WTC11 (cell line): ENCODE results near the gene ZNF33A. TPM values are rescaled to one million over a fixed set of nuclear protein-coding genes. Genes with fewer than 3 reads are reported as not detected.
A peak's percentile ranks its signal among the peaks of the same experiment; 100 is the strongest.
"Not testable (repeated sequence)": the region's sequence is repeated elsewhere in the genome, so short reads cannot be mapped to it uniquely, and the experiment has no call there.

Source experiments
- ATAC-seq: fragments of 200-7000 bp; cut with Tn5 transposase; 2 replicates; pipeline ENCODE4 v1.10.0; 2021; ENCODE audit warnings: mild to moderate bottlenecking, moderate library complexity
- CTCF ChIA-PET: fragments of 300-600 bp; sonication (Branson Sonifier 250); formaldehyde crosslinking; loops from one replicate; lab custom pipeline; 2021; ENCODE audit warnings: antibody characterized with exemption; lab: Charles Lee
- POLR2A ChIA-PET: fragments of 350-600 bp; sonication (Branson Sonifier 250); formaldehyde crosslinking; loops from one replicate; lab custom pipeline; 2021; ENCODE audit warnings: antibody characterized with exemption; lab: Charles Lee
- DNase-seq: peaks from one replicate; pipeline ENCODE4 v3.0.0; 2021; ENCODE audit warnings: low spot score
- H3K27ac Mint-ChIP-seq: 2 replicates; pipeline ENCODE4 v1.8.0; 2021; ENCODE audit warnings: mixed read lengths
- H3K27me3 Mint-ChIP-seq: 2 replicates; pipeline ENCODE4 v1.8.0; 2021; ENCODE audit warnings: low read depth, mild to moderate bottlenecking, moderate library complexity, mixed read lengths
- H3K36me3 Mint-ChIP-seq: 2 replicates; pipeline ENCODE4 v1.8.0; 2021; ENCODE audit warnings: mixed read lengths
- H3K4me1 Mint-ChIP-seq: 2 replicates; pipeline ENCODE4 v1.8.0; 2022; ENCODE audit warnings: mixed read lengths
- H3K4me3 Mint-ChIP-seq: 2 replicates; pipeline ENCODE4 v1.8.0; 2021; ENCODE audit warnings: mild to moderate bottlenecking, moderate library complexity, mixed read lengths
- H3K9me3 Mint-ChIP-seq: 2 replicates; pipeline ENCODE4 v1.8.0; 2021; ENCODE audit warnings: mixed read lengths
- CDX4 ChIP-seq: fragments of 250-450 bp; sonication (Bioruptor Pico); IDR thresholded peaks from 2 replicates; pipeline ENCODE4 v1.9.0; 2021; ENCODE audit warnings: moderate library complexity, mild to moderate bottlenecking, inconsistent platforms, borderline replicate concordance
- CTCF ChIP-seq: fragments of 200-600 bp; IDR thresholded peaks from 2 replicates; pipeline ENCODE4 v1.8.0; 2022; ENCODE audit warnings: antibody characterized with exemption
- ESRRA ChIP-seq: sonication (generic); formaldehyde crosslinking; IDR thresholded peaks from 2 replicates; pipeline ENCODE4 v1.8.1; 2022; ENCODE audit warnings: mild to moderate bottlenecking, missing genetic modification reagents, borderline replicate concordance
- FOXJ3 ChIP-seq: sonication (generic); formaldehyde crosslinking; IDR thresholded peaks from 2 replicates; pipeline ENCODE4 v1.9.0; 2021; ENCODE audit warnings: missing genetic modification reagents, mild to moderate bottlenecking, borderline replicate concordance
- FOXP1 ChIP-seq: sonication (generic); formaldehyde crosslinking; IDR thresholded peaks from 2 replicates; pipeline ENCODE4 v1.8.0; 2022; ENCODE audit warnings: missing genetic modification reagents, mild to moderate bottlenecking, moderate library complexity, borderline replicate concordance
- FOXP4 ChIP-seq: sonication (generic); formaldehyde crosslinking; IDR thresholded peaks from 2 replicates; pipeline ENCODE4 v1.8.0; 2022; ENCODE audit warnings: mild to moderate bottlenecking, missing genetic modification reagents
- HMGA2 ChIP-seq: fragments of 250-450 bp; sonication (Bioruptor Pico); IDR thresholded peaks from 2 replicates; pipeline ENCODE4 v1.4.0; 2021; ENCODE audit warnings: mild to moderate bottlenecking, moderate library complexity
- JUN ChIP-seq: sonication (generic); formaldehyde crosslinking; IDR thresholded peaks from 2 replicates; pipeline ENCODE4 v1.8.0; 2023; ENCODE audit warnings: mild to moderate bottlenecking, missing genetic modification reagents
- MYBL2 ChIP-seq: sonication (generic); formaldehyde crosslinking; IDR thresholded peaks from 2 replicates; pipeline ENCODE4 v1.8.1; 2023; ENCODE audit warnings: mild to moderate bottlenecking, moderate library complexity, missing genetic modification reagents
- TCF7 ChIP-seq: sonication (generic); formaldehyde crosslinking; IDR thresholded peaks from 2 replicates; pipeline ENCODE4 v1.8.0; 2022; ENCODE audit warnings: mild to moderate bottlenecking, low read depth, missing genetic modification reagents, moderate library complexity
- TEAD1 ChIP-seq: sonication (generic); formaldehyde crosslinking; IDR thresholded peaks from 2 replicates; pipeline ENCODE4 v1.8.0; 2022; ENCODE audit warnings: mild to moderate bottlenecking, missing genetic modification reagents
- ZMAT4 ChIP-seq: fragments of 250-450 bp; sonication (Bioruptor Pico); IDR thresholded peaks from 2 replicates; pipeline ENCODE4 v1.9.0; 2021; ENCODE audit warnings: mild to moderate bottlenecking
- ZNF121 ChIP-seq: sonication (generic); formaldehyde crosslinking; IDR thresholded peaks from 2 replicates; pipeline ENCODE4 v1.8.0; 2023; ENCODE audit warnings: missing genetic modification reagents
- ZNF317 ChIP-seq: sonication (generic); formaldehyde crosslinking; IDR thresholded peaks from 2 replicates; pipeline ENCODE4 v1.8.1; 2023; ENCODE audit warnings: low read depth, mild to moderate bottlenecking, moderate library complexity, missing genetic modification reagents, borderline replicate concordance
- ZSCAN18 ChIP-seq: fragments of 250-450 bp; sonication (Bioruptor Pico); IDR thresholded peaks from 2 replicates; pipeline ENCODE4 v2.1.2; 2022; ENCODE audit warnings: mild to moderate bottlenecking, moderate library complexity
- total RNA-seq: library from RNA; stranded (reverse); gene quantifications from 3 replicates; pipeline ENCODE4 v1.2.3, GENCODE V29; 2021

The ZNF33A gene
- total RNA-seq, 1 experiment from 2014 or later: 32.2 TPM

- Mint-ChIP-seq H3K27ac (no peak overlapping the region), H3K9me3 (peaks cover 85% of the 10 kb centered on the region), H3K4me1 (no peaks in the 10 kb centered on the region), H3K27me3 (peaks cover 14% of the 10 kb centered on the region), H3K4me3 (no peak overlapping the region), H3K36me3 (peaks cover 72% of the 10 kb centered on the region)
- ATAC-seq: no peak
- no peak for DNase-seq
- TF ChIP-seq TCF7 (CRISPR knock-in tag) (no peak), FOXJ3 (no peak), JUN (no peak), FOXP1 (no peak), ZSCAN18 (CRISPR knock-in tag) (no peak), ESRRA (CRISPR knock-in tag) (no peak), CTCF (no peak), MYBL2 (CRISPR knock-in tag) (no peak), ZMAT4 (CRISPR knock-in tag) (no peak), ZNF121 (no peak), CDX4 (CRISPR knock-in tag) (no peak)
- ChIA-PET CTCF (no interaction called here), POLR2A (no interaction called here)
Measured at GRCh38 chr10:38076687-38077086, 66.2 kb downstream of the ZNF33A start.

GRCh38 chr10:38093318-38093717, 82.8 kb downstream of the ZNF33A start:
- DNase-seq, POLR2A ChIA-PET, H3K4me1 Mint-ChIP-seq, H3K27ac Mint-ChIP-seq, CTCF ChIA-PET, ATAC-seq: not testable (repeated sequence)
- Mint-ChIP-seq H3K27me3 (peaks cover 16% of the 10 kb centered on the region), H3K4me3 (peak overlapping the region; percentile 67), H3K9me3 (peaks cover 51% of the 10 kb centered on the region), H3K36me3 (peaks cover 56% of the 10 kb centered on the region)

GRCh38 chr10:38093816-38094157, 83.3 kb downstream of the ZNF33A start:
- ATAC-seq (no peak), DNase-seq (no peak)
- no peak for TF ChIP-seq HMGA2 (CRISPR knock-in tag)
- TF ChIP-seq TEAD1 (CRISPR knock-in tag): no peak
- TF ChIP-seq ZNF317 (CRISPR knock-in tag): no peak
- no peak for TF ChIP-seq FOXP4 (CRISPR knock-in tag)
- Mint-ChIP-seq H3K4me3 (peak overlapping the region; percentile 67), H3K36me3 (peaks cover 57% of the 10 kb centered on the region), H3K27me3 (peaks cover 16% of the 10 kb centered on the region), H3K4me1 (no peaks in the 10 kb centered on the region), H3K9me3 (peaks cover 56% of the 10 kb centered on the region), H3K27ac (no peak overlapping the region)
- ChIA-PET POLR2A (no interaction called here), CTCF (no interaction called here)
